ENCODE results near the gene WDCP. TPM values are rescaled to one million over a fixed set of nuclear protein-coding genes. Genes with fewer than 3 reads are reported as not detected.
"Not testable (repeated sequence)": the region's sequence is repeated elsewhere in the genome, so short reads cannot be mapped to it uniquely, and the experiment has no call there.

WDCP gene
- total and polyA plus RNA-seq, 7 donors, result 1.2 to 10.0 (median 3.7) TPM

GRCh38 chr2:24048769-24049484 is 1.7 kb upstream of the WDCP start:
- no peaks in the 10 kb centered on the region for H3K9me3 ChIP-seq
- intact Hi-C loops (cut with DNase I), result loop anchor here (5.0 kb wide), 1 partner anchor 107 kb away; the partner anchor contains the start of gene UBXN2A
- no peak for TF ChIP-seq POLR2AphosphoS5 (IDR thresholded peaks at IDR 0.05)
- no peak for TF ChIP-seq EP300 (IDR thresholded peaks at IDR 0.05)
- no peak for TF ChIP-seq POLR2A (IDR thresholded peaks at IDR 0.05)
- TF ChIP-seq CTCF (IDR thresholded peaks at IDR 0.05), result no peak
- WGBS, 2 donors, result 16 to 19% methylated on average over 23 of the region's 23 CpGs
- H3K27me3 ChIP-seq, result no peaks in the 10 kb centered on the region
- H3K4me3 ChIP-seq, result peak overlapping the region; percentile 50 to 76 (median 74)
- no peaks in the 10 kb centered on the region for H3K36me3 ChIP-seq
- H3K27ac ChIP-seq, result peak overlapping the region in 2 of 4 donors; percentile 62 to 64
- no peak for DNase-seq
- H3K4me1 ChIP-seq, result peaks cover 0 to 41% (median 28%) of the 10 kb centered on the region in 4 donors

GRCh38 chr2:24047703-24048033 is 477 bp upstream of the WDCP start:
- intact Hi-C loops (cut with DNase I), result loop anchor here (2.0 to 5.0 kb wide), 2 partner anchors 29 to 105 kb away; partner anchors contain the start of genes SF3B6 and UBXN2A
- no peak for TF ChIP-seq POLR2A (IDR thresholded peaks at IDR 0.05)
- TF ChIP-seq CTCF (IDR thresholded peaks at IDR 0.05), result no peak
- TF ChIP-seq EP300 (IDR thresholded peaks at IDR 0.05), result no peak
- TF ChIP-seq POLR2AphosphoS5 (IDR thresholded peaks at IDR 0.05), result no peak
- H3K4me3 ChIP-seq, result peak overlapping the region in 3 of 4 donors; percentile 68 to 80 (median 73)
- WGBS, 2 donors, result 41 to 51% methylated on average over 8 of the region's 8 CpGs
- no peaks in the 10 kb centered on the region for H3K36me3 ChIP-seq
- H3K9me3 ChIP-seq, result no peaks in the 10 kb centered on the region
- DNase-seq, result no peak
- peaks cover 0 to 41% (median 28%) of the 10 kb centered on the region in 4 donors for H3K4me1 ChIP-seq
- peak overlapping the region in 1 of 4 donors; percentile 74 for H3K27ac ChIP-seq
- no peaks in the 10 kb centered on the region for H3K27me3 ChIP-seq

GRCh38 chr2:24046599-24046929 is 627 bp downstream of the WDCP start:
- no peaks in the 10 kb centered on the region for H3K36me3 ChIP-seq
- H3K27ac ChIP-seq, result peak overlapping the region in 3 of 4 donors; percentile 74 to 84 (median 75)
- H3K4me1 ChIP-seq, result peaks cover 0 to 41% (median 28%) of the 10 kb centered on the region in 4 donors
- no peaks in the 10 kb centered on the region for H3K27me3 ChIP-seq
- no peak for TF ChIP-seq EP300 (IDR thresholded peaks at IDR 0.05)
- TF ChIP-seq POLR2A (IDR thresholded peaks at IDR 0.05), result no peak
- no peak for TF ChIP-seq CTCF (IDR thresholded peaks at IDR 0.05)
- TF ChIP-seq POLR2AphosphoS5 (IDR thresholded peaks at IDR 0.05), result no peak
- WGBS, 2 donors, result 3 to 5% methylated on average over 2 of the region's 2 CpGs
- peak overlapping the region; percentile 48 to 80 (median 70) for H3K4me3 ChIP-seq
- intact Hi-C loops (cut with DNase I), result loop anchor here (2.0 to 5.0 kb wide), 2 partner anchors 30 to 104 kb away; partner anchors contain the start of genes SF3B6 and UBXN2A
- H3K9me3 ChIP-seq, result no peaks in the 10 kb centered on the region
- DNase-seq, result no peak

- no peaks in the 10 kb centered on the region for H3K36me3 ChIP-seq
- no peak for TF ChIP-seq POLR2AphosphoS5 (IDR thresholded peaks at IDR 0.05)
- peaks cover 0 to 41% (median 28%) of the 10 kb centered on the region in 4 donors for H3K4me1 ChIP-seq
- H3K27ac ChIP-seq, result no peak overlapping the region
- no peaks in the 10 kb centered on the region for H3K27me3 ChIP-seq
- intact Hi-C loops (cut with DNase I), result loop anchor here (2.0 to 5.0 kb wide), 2 partner anchors 31 to 104 kb away; partner anchors contain the start of genes SF3B6 and UBXN2A
- no peaks in the 10 kb centered on the region for H3K9me3 ChIP-seq
- WGBS, 2 donors, result 80 to 85% methylated on average over 11 of the region's 11 CpGs
- DNase-seq, result no peak
- peak overlapping the region in 1 of 4 donors; percentile 73 for H3K4me3 ChIP-seq
These were observed 1.4 kb downstream of the WDCP start for GRCh38 chr2:24045511-24046508.

- H3K4me3 ChIP-seq; intact Hi-C loops (cut with DNase I); DNase-seq; H3K27ac ChIP-seq; H3K9me3 ChIP-seq; H3K27me3 ChIP-seq: not testable (repeated sequence)
- Histone ChIP-seq H3K36me3 (peaks cover 9 to 13% (median 10%) of the 10 kb centered on the region in 4 donors), H3K4me1 (peaks cover 0 to 20% (median 13%) of the 10 kb centered on the region in 4 donors)
- WGBS, 2 donors, result 97% methylated on average over 6 of the region's 6 CpGs
These were observed 4.1 kb downstream of the WDCP start for GRCh38 chr2:24043133-24043532.
